Body of pancreas (tissue), 4 donors: ENCODE data around the gene DYSF.

Experiments used
- POLR2A ChIP-seq, 3 donors: fragments of 450-650 bp; IDR thresholded peaks; one replicate each; pipeline ENCODE4 v1.6.1; 2016; ENCODE audit warnings: antibody characterized with exemption in 3 of 3, mild to moderate bottlenecking in 2 of 3
- TF ChIP-seq, protein P1 (sequence below), 7 experiments: fragments of 450-650 bp in 4 of 7; fragments of 200-600 bp in 3 of 7; sonication (generic) in 3 of 7; IDR thresholded peaks; one replicate each; pipeline ENCODE4 v1.5.1; 2016 to 2019; ENCODE audit warnings: antibody characterized with exemption in 7 of 7

DNA sequence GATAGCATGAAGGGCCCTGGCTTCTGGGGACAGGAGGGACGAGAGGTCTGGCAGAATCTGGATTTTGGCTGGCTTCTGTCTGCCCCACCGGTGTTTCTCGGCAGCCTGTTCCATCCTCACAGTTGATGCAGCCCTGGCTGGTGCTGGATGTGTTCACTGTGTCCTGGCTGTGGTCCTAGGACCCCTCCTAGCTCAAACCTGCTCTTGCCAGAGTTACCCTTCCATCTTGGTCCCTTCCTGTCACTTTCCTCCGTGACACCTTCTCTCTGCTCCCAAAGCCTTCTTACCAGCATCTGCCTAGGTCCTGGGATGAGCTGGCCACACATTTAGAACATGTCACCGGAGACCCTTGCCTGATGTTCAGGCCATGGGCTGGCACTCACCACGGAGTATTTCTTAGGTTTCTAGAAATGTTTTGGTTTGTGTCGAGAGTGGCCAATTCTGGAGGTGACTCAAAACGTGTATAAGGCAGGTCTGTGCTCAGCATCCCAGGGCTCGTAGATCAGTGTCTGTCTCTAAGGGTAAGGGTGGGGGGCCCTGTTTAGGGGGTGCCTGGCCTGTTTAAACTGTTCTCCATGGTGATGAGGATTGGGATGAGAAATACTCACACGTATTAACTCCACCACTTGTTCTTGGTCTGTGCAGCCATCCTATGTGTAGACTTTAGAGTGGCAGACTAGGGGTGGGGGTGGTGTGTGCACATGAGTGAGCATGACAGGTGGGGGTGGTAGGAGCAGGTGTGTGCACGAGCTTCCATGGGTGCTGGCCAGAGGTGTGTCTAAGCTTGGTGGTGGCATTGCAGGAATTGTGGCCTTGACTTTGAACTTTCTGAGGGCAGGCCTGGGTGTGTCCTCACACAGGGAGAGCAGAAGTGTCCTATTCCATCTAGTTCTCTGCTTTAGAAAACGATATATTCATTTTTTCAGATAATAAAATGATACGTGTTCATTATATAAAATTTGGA lies 162.7 kb downstream of the DYSF start:
- no peak for TF ChIP-seq POLR2A (IDR thresholded peaks at IDR 0.05)
- TF ChIP-seq, protein P1, sequence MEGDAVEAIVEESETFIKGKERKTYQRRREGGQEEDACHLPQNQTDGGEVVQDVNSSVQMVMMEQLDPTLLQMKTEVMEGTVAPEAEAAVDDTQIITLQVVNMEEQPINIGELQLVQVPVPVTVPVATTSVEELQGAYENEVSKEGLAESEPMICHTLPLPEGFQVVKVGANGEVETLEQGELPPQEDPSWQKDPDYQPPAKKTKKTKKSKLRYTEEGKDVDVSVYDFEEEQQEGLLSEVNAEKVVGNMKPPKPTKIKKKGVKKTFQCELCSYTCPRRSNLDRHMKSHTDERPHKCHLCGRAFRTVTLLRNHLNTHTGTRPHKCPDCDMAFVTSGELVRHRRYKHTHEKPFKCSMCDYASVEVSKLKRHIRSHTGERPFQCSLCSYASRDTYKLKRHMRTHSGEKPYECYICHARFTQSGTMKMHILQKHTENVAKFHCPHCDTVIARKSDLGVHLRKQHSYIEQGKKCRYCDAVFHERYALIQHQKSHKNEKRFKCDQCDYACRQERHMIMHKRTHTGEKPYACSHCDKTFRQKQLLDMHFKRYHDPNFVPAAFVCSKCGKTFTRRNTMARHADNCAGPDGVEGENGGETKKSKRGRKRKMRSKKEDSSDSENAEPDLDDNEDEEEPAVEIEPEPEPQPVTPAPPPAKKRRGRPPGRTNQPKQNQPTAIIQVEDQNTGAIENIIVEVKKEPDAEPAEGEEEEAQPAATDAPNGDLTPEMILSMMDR (IDR thresholded peaks at IDR 0.05) = no peak
